ENCODE measurements around the gene VPS50. TPM values are rescaled to one million over a fixed set of nuclear protein-coding genes. Genes with fewer than 3 reads are reported as not detected.

Gene VPS50
- total and polyA plus RNA-seq, 2 donors (not counting 1 experiment from before 2014, with no cell fraction given), result 9.4 to 54.1 TPM

DNA sequence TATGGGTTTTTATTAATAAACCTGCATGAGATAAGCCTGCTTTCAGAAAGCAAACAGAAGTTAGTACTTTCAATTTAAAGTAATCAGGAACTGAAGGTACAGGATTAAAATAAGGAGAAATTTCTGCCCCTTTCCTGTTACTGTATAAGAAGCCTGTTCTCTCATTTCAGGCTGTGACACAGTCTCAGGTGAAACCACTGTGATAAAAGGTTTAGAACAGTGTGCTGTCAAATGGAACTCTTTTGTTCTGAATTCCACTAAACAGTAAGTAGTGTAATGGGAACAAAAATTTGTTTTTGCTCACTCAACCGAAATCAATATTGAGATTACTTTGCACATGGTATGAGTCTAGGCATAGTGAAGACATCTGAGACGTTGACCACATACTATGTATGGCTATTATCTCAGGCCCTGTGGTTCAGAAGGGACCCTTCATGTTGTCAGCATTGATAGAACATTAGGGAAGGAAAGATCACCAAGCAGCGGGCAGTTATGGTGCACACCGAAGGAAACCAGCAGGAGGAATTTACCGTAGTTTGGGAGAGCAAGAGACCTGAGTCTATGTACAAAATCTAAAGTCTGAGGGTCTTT lies 20.8 kb upstream of the VPS50 start:
- CTCF ChIA-PET, result interaction anchor here (1.9 kb wide), 1 partner anchor 17 kb away, joined by 6 read pairs; no protein-coding TSS in a partner anchor
- no peak overlapping the region for H3K9ac ChIP-seq (ENCODE audit: low read length)
- WGBS (ENCODE audit: insufficient coverage), result 100% methylated on average over 4 of the region's 5 CpGs
- DNase-seq (no peak), ATAC-seq (ENCODE audit: low read depth) (no peak)
- H2AFZ ChIP-seq (ENCODE audit: insufficient read depth, low read depth, low read length, poor library complexity, severe bottlenecking), result no peak overlapping the region
- no peaks in the 10 kb centered on the region for H3K9me3 ChIP-seq (ENCODE audit: control extremely low read depth in 1 of 3, control insufficient read depth in 2 of 3, insufficient read depth in 1 of 3, low read length in 2 of 3)
- H3K4me3 Mint-ChIP-seq, result no peak overlapping the region
- H3K36me3 ChIP-seq (replicated peaks in 1 of 2; ENCODE audit: control extremely low read depth in 1 of 2, control insufficient read depth in 1 of 2, extremely low read depth in 1 of 2, insufficient read depth in 2 of 2, low read length in 1 of 2), result no peaks in the 10 kb centered on the region
- H3K4me3 ChIP-seq (ENCODE audit: control extremely low read depth in 1 of 5, extremely low read depth in 1 of 5, insufficient read depth in 1 of 5, low read depth in 2 of 5, low read length in 4 of 5), result no peak overlapping the region
- no peaks in the 10 kb centered on the region for H3K79me2 ChIP-seq (ENCODE audit: control insufficient read depth, insufficient read depth, low read length)
- no peak overlapping the region for H3K27ac ChIP-seq (ENCODE audit: low read length in 2 of 2)
- peaks cover 19% of the 10 kb centered on the region for H3K27me3 Mint-ChIP-seq
- no peaks in the 10 kb centered on the region for H3K4me1 ChIP-seq (ENCODE audit: control insufficient read depth in 2 of 2, insufficient read depth in 2 of 2, low read length in 2 of 2)
- TF ChIP-seq, protein P1, sequence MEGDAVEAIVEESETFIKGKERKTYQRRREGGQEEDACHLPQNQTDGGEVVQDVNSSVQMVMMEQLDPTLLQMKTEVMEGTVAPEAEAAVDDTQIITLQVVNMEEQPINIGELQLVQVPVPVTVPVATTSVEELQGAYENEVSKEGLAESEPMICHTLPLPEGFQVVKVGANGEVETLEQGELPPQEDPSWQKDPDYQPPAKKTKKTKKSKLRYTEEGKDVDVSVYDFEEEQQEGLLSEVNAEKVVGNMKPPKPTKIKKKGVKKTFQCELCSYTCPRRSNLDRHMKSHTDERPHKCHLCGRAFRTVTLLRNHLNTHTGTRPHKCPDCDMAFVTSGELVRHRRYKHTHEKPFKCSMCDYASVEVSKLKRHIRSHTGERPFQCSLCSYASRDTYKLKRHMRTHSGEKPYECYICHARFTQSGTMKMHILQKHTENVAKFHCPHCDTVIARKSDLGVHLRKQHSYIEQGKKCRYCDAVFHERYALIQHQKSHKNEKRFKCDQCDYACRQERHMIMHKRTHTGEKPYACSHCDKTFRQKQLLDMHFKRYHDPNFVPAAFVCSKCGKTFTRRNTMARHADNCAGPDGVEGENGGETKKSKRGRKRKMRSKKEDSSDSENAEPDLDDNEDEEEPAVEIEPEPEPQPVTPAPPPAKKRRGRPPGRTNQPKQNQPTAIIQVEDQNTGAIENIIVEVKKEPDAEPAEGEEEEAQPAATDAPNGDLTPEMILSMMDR (IDR thresholded peaks at IDR 0.05), result no peak
- no peak for TF ChIP-seq EZH2 (IDR thresholded peaks at IDR 0.05; ENCODE audit: borderline replicate concordance, insufficient read depth, low read depth, low read length, poor library complexity, severe bottlenecking)
- H3K4me1 Mint-ChIP-seq, result peaks cover 2% of the 10 kb centered on the region
- H4K20me1 ChIP-seq (ENCODE audit: control insufficient read depth, insufficient read depth, low read length, poor library complexity, severe bottlenecking), result no peaks in the 10 kb centered on the region
- H3K4me2 ChIP-seq (replicated peaks; ENCODE audit: low read depth, low read length, poor library complexity, severe bottlenecking), result no peak overlapping the region
- POLR2A ChIA-PET, result no interaction called here
- H3K27me3 ChIP-seq (replicated peaks in 1 of 4; ENCODE audit: control extremely low read depth in 1 of 4, control insufficient read depth in 3 of 4, insufficient read depth in 4 of 4, low read length in 3 of 4), result peaks cover 0 to 12% (median 7%) of the 10 kb centered on the region in 4 experiments
- H3K9me3 Mint-ChIP-seq (ENCODE audit: insufficient read depth), result no peaks in the 10 kb centered on the region
- no peak overlapping the region for H3K27ac Mint-ChIP-seq
- intact Hi-C loops (cut with micrococcal nuclease), result no loop called here

DNA sequence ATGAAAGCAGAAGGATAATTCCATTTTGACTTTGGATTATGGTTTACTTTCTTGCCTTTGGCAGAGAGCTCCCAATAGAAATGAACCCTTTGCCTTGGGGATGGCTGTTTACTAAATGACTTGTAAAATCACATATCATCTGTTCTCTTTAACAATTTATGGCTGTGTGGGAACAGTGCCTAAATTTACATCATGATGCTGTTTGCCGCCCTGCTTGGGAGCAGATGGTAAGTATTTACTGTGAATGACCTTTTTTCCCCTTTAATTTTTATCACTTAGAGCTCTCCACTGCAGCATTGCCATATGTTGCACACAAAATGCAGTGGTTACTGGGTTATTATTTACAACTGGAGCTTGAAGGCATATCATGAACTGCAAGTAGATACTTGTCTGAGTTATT lies 19.3 kb upstream of the VPS50 start:
- peaks cover 2% of the 10 kb centered on the region for H3K4me1 Mint-ChIP-seq
- H3K27ac ChIP-seq (ENCODE audit: low read length in 2 of 2), result no peak overlapping the region
- H3K4me3 ChIP-seq (ENCODE audit: control extremely low read depth in 1 of 5, extremely low read depth in 1 of 5, insufficient read depth in 1 of 5, low read depth in 2 of 5, low read length in 4 of 5), result no peak overlapping the region
- CTCF ChIA-PET, result no interaction called here
- H2AFZ ChIP-seq (ENCODE audit: insufficient read depth, low read depth, low read length, poor library complexity, severe bottlenecking), result no peak overlapping the region
- POLR2A ChIA-PET, result no interaction called here
- H3K9me3 Mint-ChIP-seq (ENCODE audit: insufficient read depth), result no peaks in the 10 kb centered on the region
- H4K20me1 ChIP-seq (ENCODE audit: control insufficient read depth, insufficient read depth, low read length, poor library complexity, severe bottlenecking), result no peaks in the 10 kb centered on the region
- no peaks in the 10 kb centered on the region for H3K9me3 ChIP-seq (ENCODE audit: control extremely low read depth in 1 of 3, control insufficient read depth in 2 of 3, insufficient read depth in 1 of 3, low read length in 2 of 3)
- no peak for ATAC-seq (ENCODE audit: low read depth)
- H3K4me1 ChIP-seq (ENCODE audit: control insufficient read depth in 2 of 2, insufficient read depth in 2 of 2, low read length in 2 of 2), result no peaks in the 10 kb centered on the region
- no CpG with 5 or more reads among the region's 1 CpG for WGBS (ENCODE audit: insufficient coverage)
- no peak overlapping the region for H3K27ac Mint-ChIP-seq
- H3K36me3 ChIP-seq (replicated peaks in 1 of 2; ENCODE audit: control extremely low read depth in 1 of 2, control insufficient read depth in 1 of 2, extremely low read depth in 1 of 2, insufficient read depth in 2 of 2, low read length in 1 of 2), result no peaks in the 10 kb centered on the region
- H3K79me2 ChIP-seq (ENCODE audit: control insufficient read depth, insufficient read depth, low read length), result no peaks in the 10 kb centered on the region
- peaks cover 21% of the 10 kb centered on the region for H3K27me3 Mint-ChIP-seq
- TF ChIP-seq EZH2 (IDR thresholded peaks at IDR 0.05; ENCODE audit: borderline replicate concordance, insufficient read depth, low read depth, low read length, poor library complexity, severe bottlenecking), result no peak
- TF ChIP-seq, protein P1 (IDR thresholded peaks at IDR 0.05), result no peak
- intact Hi-C loops (cut with micrococcal nuclease), result no loop called here
- no peak overlapping the region for H3K4me3 Mint-ChIP-seq
- no peak overlapping the region for H3K4me2 ChIP-seq (replicated peaks; ENCODE audit: low read depth, low read length, poor library complexity, severe bottlenecking)
- no peak overlapping the region for H3K9ac ChIP-seq (ENCODE audit: low read length)
- DNase-seq, result no peak
- H3K27me3 ChIP-seq (replicated peaks in 1 of 4; ENCODE audit: control extremely low read depth in 1 of 4, control insufficient read depth in 3 of 4, insufficient read depth in 4 of 4, low read length in 3 of 4), result peaks cover 0 to 16% (median 10%) of the 10 kb centered on the region in 4 experiments
